SK-N-SH treated with all-trans-retinoic acid at 6 μM for 48 hours (cell line): Measurements from ENCODE around the gene GAK.

Source experiments
- ARNTL ChIP-seq: fragments of 450-650 bp; formaldehyde crosslinking; IDR thresholded peaks from 2 replicates; pipeline ENCODE4 v1.5.0; 2020; ENCODE audit warnings: low read depth, mild to moderate bottlenecking, moderate library complexity, borderline replicate concordance
- PPARA ChIP-seq: fragments of 250-450 bp; sonication (Bioruptor Pico); IDR thresholded peaks from 2 replicates; pipeline ENCODE4 v1.5.0; 2020; ENCODE audit warnings: mild to moderate bottlenecking, borderline replicate concordance
- ZFP30 ChIP-seq: fragments of 450-650 bp; formaldehyde crosslinking; IDR thresholded peaks from 2 replicates; pipeline ENCODE4 v1.5.0; 2022; ENCODE audit warnings: mild to moderate bottlenecking, moderate library complexity
- ZNF70 ChIP-seq: fragments of 450-650 bp; formaldehyde crosslinking; IDR thresholded peaks from 2 replicates; pipeline ENCODE4 v1.5.0; 2020; ENCODE audit warnings: mild to moderate bottlenecking, moderate library complexity
- TF ChIP-seq, protein P1 (sequence below): fragments of 250-450 bp; sonication (Bioruptor Pico); IDR thresholded peaks from 2 replicates; pipeline ENCODE4 v1.8.0; 2021; ENCODE audit warnings: low read depth, mild to moderate bottlenecking, moderate library complexity, borderline replicate concordance
- TF ChIP-seq, protein P2 (sequence below): fragments of 250-450 bp; sonication (Bioruptor Pico); IDR thresholded peaks from 2 replicates; pipeline ENCODE4 v1.5.1; 2020; ENCODE audit warnings: low read depth, mild to moderate bottlenecking, moderate library complexity
- TF ChIP-seq, protein P3 (sequence below): fragments of 250-450 bp; sonication (Bioruptor Pico); IDR thresholded peaks from 2 replicates; pipeline ENCODE4 v1.5.1; 2021; ENCODE audit warnings: mild to moderate bottlenecking, moderate library complexity

DNA sequence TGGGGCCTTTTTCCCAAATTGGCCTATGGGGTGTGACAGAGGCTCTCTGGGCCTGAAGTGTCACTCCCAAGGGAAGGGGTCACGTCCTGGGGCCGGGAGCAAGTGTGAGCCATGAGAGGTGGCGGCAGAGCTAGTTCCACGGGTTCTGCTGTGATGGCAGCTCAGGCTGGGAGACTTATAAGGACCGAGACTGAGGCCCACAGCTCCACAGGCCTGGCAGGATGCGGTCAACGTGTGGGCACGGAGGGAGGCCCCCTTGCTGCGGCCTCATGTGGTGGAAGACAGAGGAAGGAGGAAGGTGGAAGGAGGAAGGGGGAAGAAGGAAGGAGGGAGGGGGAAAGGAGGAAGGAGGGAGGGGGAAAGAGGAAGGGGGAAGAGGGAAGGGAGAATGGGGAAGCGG, 99.0 kb downstream of the GAK start:
- TF ChIP-seq, protein P1, sequence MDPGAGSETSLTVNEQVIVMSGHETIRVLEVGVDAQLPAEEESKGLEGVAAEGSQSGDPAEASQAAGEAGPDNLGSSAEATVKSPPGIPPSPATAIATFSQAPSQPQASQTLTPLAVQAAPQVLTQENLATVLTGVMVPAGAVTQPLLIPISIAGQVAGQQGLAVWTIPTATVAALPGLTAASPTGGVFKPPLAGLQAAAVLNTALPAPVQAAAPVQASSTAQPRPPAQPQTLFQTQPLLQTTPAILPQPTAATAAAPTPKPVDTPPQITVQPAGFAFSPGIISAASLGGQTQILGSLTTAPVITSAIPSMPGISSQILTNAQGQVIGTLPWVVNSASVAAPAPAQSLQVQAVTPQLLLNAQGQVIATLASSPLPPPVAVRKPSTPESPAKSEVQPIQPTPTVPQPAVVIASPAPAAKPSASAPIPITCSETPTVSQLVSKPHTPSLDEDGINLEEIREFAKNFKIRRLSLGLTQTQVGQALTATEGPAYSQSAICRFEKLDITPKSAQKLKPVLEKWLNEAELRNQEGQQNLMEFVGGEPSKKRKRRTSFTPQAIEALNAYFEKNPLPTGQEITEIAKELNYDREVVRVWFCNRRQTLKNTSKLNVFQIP (CRISPR knock-in tag): no peak
- TF ChIP-seq PPARA (no peak), ARNTL (CRISPR knock-in tag) (no peak), ZNF70 (CRISPR knock-in tag) (no peak), ZFP30 (CRISPR knock-in tag) (no peak)
- TF ChIP-seq, protein P2, sequence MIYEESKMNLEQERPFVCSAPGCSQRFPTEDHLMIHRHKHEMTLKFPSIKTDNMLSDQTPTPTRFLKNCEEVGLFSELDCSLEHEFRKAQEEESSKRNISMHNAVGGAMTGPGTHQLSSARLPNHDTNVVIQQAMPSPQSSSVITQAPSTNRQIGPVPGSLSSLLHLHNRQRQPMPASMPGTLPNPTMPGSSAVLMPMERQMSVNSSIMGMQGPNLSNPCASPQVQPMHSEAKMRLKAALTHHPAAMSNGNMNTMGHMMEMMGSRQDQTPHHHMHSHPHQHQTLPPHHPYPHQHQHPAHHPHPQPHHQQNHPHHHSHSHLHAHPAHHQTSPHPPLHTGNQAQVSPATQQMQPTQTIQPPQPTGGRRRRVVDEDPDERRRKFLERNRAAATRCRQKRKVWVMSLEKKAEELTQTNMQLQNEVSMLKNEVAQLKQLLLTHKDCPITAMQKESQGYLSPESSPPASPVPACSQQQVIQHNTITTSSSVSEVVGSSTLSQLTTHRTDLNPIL (CRISPR knock-in tag): no peak
- TF ChIP-seq, protein P3, sequence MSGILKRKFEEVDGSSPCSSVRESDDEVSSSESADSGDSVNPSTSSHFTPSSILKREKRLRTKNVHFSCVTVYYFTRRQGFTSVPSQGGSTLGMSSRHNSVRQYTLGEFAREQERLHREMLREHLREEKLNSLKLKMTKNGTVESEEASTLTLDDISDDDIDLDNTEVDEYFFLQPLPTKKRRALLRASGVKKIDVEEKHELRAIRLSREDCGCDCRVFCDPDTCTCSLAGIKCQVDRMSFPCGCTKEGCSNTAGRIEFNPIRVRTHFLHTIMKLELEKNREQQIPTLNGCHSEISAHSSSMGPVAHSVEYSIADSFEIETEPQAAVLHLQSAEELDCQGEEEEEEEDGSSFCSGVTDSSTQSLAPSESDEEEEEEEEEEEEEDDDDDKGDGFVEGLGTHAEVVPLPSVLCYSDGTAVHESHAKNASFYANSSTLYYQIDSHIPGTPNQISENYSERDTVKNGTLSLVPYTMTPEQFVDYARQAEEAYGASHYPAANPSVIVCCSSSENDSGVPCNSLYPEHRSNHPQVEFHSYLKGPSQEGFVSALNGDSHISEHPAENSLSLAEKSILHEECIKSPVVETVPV (CRISPR knock-in tag): no peak
